HS-5 (cell line): ENCODE results near the gene PRB3.

ENCODE experiments used
- DNase-seq: peaks from one replicate; pipeline ENCODE4 v3.0.0-alpha.2; 2012; ENCODE audit warnings: low read depth

Gene PRB3

GRCh38 chr12:11269607-11270006, at the start of gene PRB3:
Gene PRB3 (minus strand): TSS chr12:11269707. CDS start chr12:11269669, 38 bp downstream.
- DNase-seq: no peak

- no peak for DNase-seq
Observed at GRCh38 chr12:11310336-11310735, 40.8 kb upstream of the PRB3 start, which contains the start of gene PRB4. Gene PRB4 (minus strand): TSS chr12:11310436. CDS start chr12:11310398, 38 bp downstream.

- DNase-seq: peak; percentile 29
Observed at GRCh38 chr12:11307143-11307542, 37.6 kb upstream of the PRB3 start.

GRCh38 chr12:11273449-11273848, 3.9 kb upstream of the PRB3 start:
- DNase-seq: no peak

- DNase-seq: no peak
Observed at GRCh38 chr12:11264501-11264900, 5.0 kb downstream of the PRB3 start.

GRCh38 chr12:11246489-11246888, 23.0 kb downstream of the PRB3 start:
- no peak for DNase-seq

GRCh38 chr12:11242656-11243055, 26.9 kb downstream of the PRB3 start:
- no peak for DNase-seq

GRCh38 chr12:11240348-11240930, 29.1 kb downstream of the PRB3 start:
- no peak for DNase-seq

GRCh38 chr12:11238275-11238674, 31.2 kb downstream of the PRB3 start:
- DNase-seq: no peak

GRCh38 chr12:11233532-11233931, 36.0 kb downstream of the PRB3 start:
- DNase-seq: no peak

GRCh38 chr12:11228296-11228879, 41.1 kb downstream of the PRB3 start:
- peak; percentile 14 for DNase-seq

- DNase-seq: no peak
Observed at GRCh38 chr12:11227373-11227772, 42.1 kb downstream of the PRB3 start.
